HG03196 (cell line): ENCODE results near the gene HTR6.
"Not testable (repeated sequence)": the region's sequence is repeated elsewhere in the genome, so short reads cannot be mapped to it uniquely, and the experiment has no call there.

Experiments used
- ATAC-seq: cut with Tn5 transposase; IDR thresholded peaks from one replicate; pipeline ENCODE4 v1.9.1; 2021; ENCODE audit not compliant: unreplicated experiment

Gene HTR6

GRCh38 chr1:19637606-19638005 lies 27.1 kb upstream of the HTR6 start:
- ATAC-seq = no peak

GRCh38 chr1:19639228-19639627 lies 25.4 kb upstream of the HTR6 start:
- ATAC-seq = not testable (repeated sequence)

GRCh38 chr1:19639999-19640362 lies 24.7 kb upstream of the HTR6 start:
- ATAC-seq = no peak

GRCh38 chr1:19640363-19641316 lies 24.0 kb upstream of the HTR6 start:
- ATAC-seq = no peak

GRCh38 chr1:19643121-19643520 lies 21.6 kb upstream of the HTR6 start:
- ATAC-seq = no peak

GRCh38 chr1:19643602-19644394 lies 20.9 kb upstream of the HTR6 start, which contains the start of gene NBL1:
NBL1 (plus strand) TSS chr1:19644311; CDS start chr1:19655031, 10,720 bp downstream.
- ATAC-seq = no peak

GRCh38 chr1:19644395-19644680 lies 20.3 kb upstream of the HTR6 start:
- no peak for ATAC-seq

- ATAC-seq = no peak
These were observed 19.8 kb upstream of the HTR6 start for GRCh38 chr1:19644681-19645410.

- no peak for ATAC-seq
These were observed 19.0 kb upstream of the HTR6 start for GRCh38 chr1:19645411-19646251.

GRCh38 chr1:19646377-19647319 lies 18.0 kb upstream of the HTR6 start:
- no peak for ATAC-seq

GRCh38 chr1:19647643-19648042 lies 17.0 kb upstream of the HTR6 start:
- ATAC-seq = no peak

- no peak for ATAC-seq
These were observed 16.4 kb upstream of the HTR6 start for GRCh38 chr1:19648239-19648638.

GRCh38 chr1:19648689-19649088 lies 16.0 kb upstream of the HTR6 start:
- no peak for ATAC-seq

GRCh38 chr1:19650416-19651140 lies 14.1 kb upstream of the HTR6 start:
- no peak for ATAC-seq

GRCh38 chr1:19651141-19651737 lies 13.4 kb upstream of the HTR6 start:
- no peak for ATAC-seq

GRCh38 chr1:19654386-19654785 lies 10.3 kb upstream of the HTR6 start:
- ATAC-seq = no peak

- no peak for ATAC-seq
These were observed 9.6 kb upstream of the HTR6 start for GRCh38 chr1:19654886-19655717.

GRCh38 chr1:19655718-19656080 lies 9.0 kb upstream of the HTR6 start:
- no peak for ATAC-seq
